K562 (cell line): ENCODE data around the gene SERTAD1. TPM values are rescaled to one million over a fixed set of nuclear protein-coding genes. Genes with fewer than 3 reads are reported as not detected.

Experiments
- COPS2 ChIP-seq: fragments of 450-650 bp; conservative IDR thresholded peaks from 2 replicates; pipeline ENCODE4 v1.6.1; 2016; ENCODE audit warnings: mild to moderate bottlenecking, moderate library complexity
- CXXC5 ChIP-seq: fragments of 250-450 bp; sonication (Bioruptor Pico); IDR thresholded peaks from 2 replicates; pipeline ENCODE4 v1.8.0; 2022; ENCODE audit warnings: inconsistent platforms, mild to moderate bottlenecking, moderate library complexity
- GTF2A2 ChIP-seq: IDR thresholded peaks from 2 replicates; pipeline ENCODE4 v1.6.1; 2016; ENCODE audit warnings: mild to moderate bottlenecking, missing genetic modification characterization, missing compliant biosample characterization
- GTF2E2 ChIP-seq: fragments of 200-800 bp; sonication (Bioruptor generic); IDR thresholded peaks from 2 replicates; pipeline ENCODE4 v1.6.1; 2016; ENCODE audit warnings: missing genetic modification characterization, missing compliant biosample characterization
- HEY1 ChIP-seq: fragments of 250-450 bp; sonication (Bioruptor Pico); IDR thresholded peaks from 2 replicates; pipeline ENCODE4 v1.5.0; 2020; ENCODE audit warnings: mild to moderate bottlenecking, moderate library complexity, borderline replicate concordance
- HSF4 ChIP-seq: fragments of 250-450 bp; sonication (Bioruptor Pico); IDR thresholded peaks from 2 replicates; pipeline ENCODE4 v2.1.2; 2022; ENCODE audit warnings: mild to moderate bottlenecking, moderate library complexity, borderline replicate concordance
- KDM5B ChIP-seq: fragments of 200-600 bp; sonication (generic); IDR thresholded peaks from 2 replicates; pipeline ENCODE4 v1.6.1; 2012; ENCODE audit warnings: low read depth, mild to moderate bottlenecking, moderate library complexity, low read length, control low read depth, inconsistent platforms; ENCODE audit not compliant: insufficient replicate concordance
- KHSRP ChIP-seq: fragments of 450-650 bp; IDR thresholded peaks from 2 replicates; pipeline ENCODE4 v1.6.1; 2017
- KLF16 ChIP-seq: IDR thresholded peaks from 2 replicates; pipeline ENCODE4 v1.6.1; 2016; ENCODE audit warnings: antibody characterized with exemption
- LEF1 ChIP-seq: fragments of 450-650 bp; IDR thresholded peaks from 2 replicates; pipeline ENCODE4 v1.6.1; 2016; ENCODE audit warnings: mild to moderate bottlenecking
- NCOA6 ChIP-seq: fragments of 450-650 bp; IDR thresholded peaks from 2 replicates; pipeline ENCODE4 v1.6.1; 2017; ENCODE audit warnings: mild to moderate bottlenecking
- RFX5 ChIP-seq: IDR thresholded peaks from 2 replicates; pipeline ENCODE4 v1.6.1; 2011; ENCODE audit warnings: low read depth, mild to moderate bottlenecking, improper control_type of control experiment, low read length
- TBP ChIP-seq: optimal IDR thresholded peaks from 2 replicates; pipeline ENCODE3; 2011; ENCODE audit warnings: low read depth, low read length, improper control_type of control experiment
- TGIF2 ChIP-seq: sonication (generic); formaldehyde crosslinking; IDR thresholded peaks from 2 replicates; pipeline ENCODE4 v1.8.1; 2022; ENCODE audit warnings: mild to moderate bottlenecking, missing genetic modification reagents, moderate library complexity
- ZNF274 ChIP-seq: IDR thresholded peaks from 2 replicates; pipeline ENCODE4 v1.6.1; 2011; ENCODE audit warnings: low read depth, mild to moderate bottlenecking, low read length, moderate library complexity, borderline replicate concordance
- ZNF780A ChIP-seq: fragments of 250-450 bp; sonication (Bioruptor Pico); IDR thresholded peaks from 2 replicates; pipeline ENCODE4 v1.5.0; 2021; ENCODE audit warnings: mild to moderate bottlenecking
- polyA plus RNA-seq, 8 experiments: library from polyadenylated mRNA; depleted of rRNA in 4 of 8; stranded (reverse) in 5 of 8; unstranded in 3 of 8; fragments of >200 nt; fragmentation: Nextera tagmentation in 2 of 8; fragmentation: Illumina TruSeq in 1 of 8; extraction: Ambion mirVana in 2 of 8; extraction: Trizol in 1 of 8; gene quantifications; 2 replicates each; pipeline versions ENCODE4 v1.2.1 to v1.2.3, GENCODE V29; 2011 to 2014; ENCODE audit warnings: inconsistent platforms in 1 of 8, missing spikeins in 1 of 8
- total RNA-seq, 7 experiments: library from RNA; depleted of rRNA in 6 of 7; stranded (reverse); fragments of >200 nt in 6 of 7; fragmentation: Illumina TruSeq in 2 of 7; extraction: Trizol in 2 of 7; gene quantifications; 2 replicates each; pipeline versions ENCODE4 v1.2.1 to v1.2.3, GENCODE V29; 2011 to 2021; ENCODE audit warnings: low replicate concordance in 1 of 7
- TF ChIP-seq, protein P1 (sequence below): fragments of 250-450 bp; sonication (Bioruptor Pico); IDR thresholded peaks from 2 replicates; pipeline ENCODE4 v1.8.0; 2021; ENCODE audit warnings: moderate library complexity, mild to moderate bottlenecking, inconsistent platforms
- TF ChIP-seq, protein P2 (sequence below), 2 experiments: fragments of 450-650 bp; formaldehyde crosslinking in 1 of 2; IDR thresholded peaks; 2 replicates each; pipeline versions ENCODE4 v1.4.0 to v1.6.1; 2014 to 2020; ENCODE audit warnings: mild to moderate bottlenecking in 2 of 2, borderline replicate concordance in 1 of 2, low read depth in 1 of 2

SERTAD1 gene
- total and polyA plus RNA-seq, 9 of the 15 experiments (the other 6 are each of a cell fraction or from before 2014, with no cell fraction given): 0.15 to 8.7 (median 4.9) TPM

GRCh38 chr19:40420766-40421765 is 4.7 kb downstream of the SERTAD1 start (continued):
- TF ChIP-seq, protein P1, sequence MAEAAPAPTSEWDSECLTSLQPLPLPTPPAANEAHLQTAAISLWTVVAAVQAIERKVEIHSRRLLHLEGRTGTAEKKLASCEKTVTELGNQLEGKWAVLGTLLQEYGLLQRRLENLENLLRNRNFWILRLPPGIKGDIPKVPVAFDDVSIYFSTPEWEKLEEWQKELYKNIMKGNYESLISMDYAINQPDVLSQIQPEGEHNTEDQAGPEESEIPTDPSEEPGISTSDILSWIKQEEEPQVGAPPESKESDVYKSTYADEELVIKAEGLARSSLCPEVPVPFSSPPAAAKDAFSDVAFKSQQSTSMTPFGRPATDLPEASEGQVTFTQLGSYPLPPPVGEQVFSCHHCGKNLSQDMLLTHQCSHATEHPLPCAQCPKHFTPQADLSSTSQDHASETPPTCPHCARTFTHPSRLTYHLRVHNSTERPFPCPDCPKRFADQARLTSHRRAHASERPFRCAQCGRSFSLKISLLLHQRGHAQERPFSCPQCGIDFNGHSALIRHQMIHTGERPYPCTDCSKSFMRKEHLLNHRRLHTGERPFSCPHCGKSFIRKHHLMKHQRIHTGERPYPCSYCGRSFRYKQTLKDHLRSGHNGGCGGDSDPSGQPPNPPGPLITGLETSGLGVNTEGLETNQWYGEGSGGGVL (CRISPR knock-in tag): no peak
- peak; percentile 56 for TF ChIP-seq KLF16
- TF ChIP-seq TGIF2 (CRISPR knock-in tag): peak; percentile 72; the same call in 1 of the 2 replicates
- TF ChIP-seq TBP: peak; percentile 75
- TF ChIP-seq HSF4 (CRISPR knock-in tag): no peak
- TF ChIP-seq KHSRP: no peak
- no peak; the same call in 1 of the 2 replicates for TF ChIP-seq ZNF274
- TF ChIP-seq KDM5B: peak; percentile 56
- 0 out of 2 replicates have a peak, but pooled peaks have one; percentile 33 for TF ChIP-seq GTF2E2 (tag)
- no peak for TF ChIP-seq ZNF780A (CRISPR knock-in tag)
- peak; percentile 79; the same call in 1 of the 2 replicates for TF ChIP-seq LEF1
- peak; percentile 59 for TF ChIP-seq NCOA6
- peak; percentile 100 for TF ChIP-seq CXXC5 (CRISPR knock-in tag)
- no peak for TF ChIP-seq RFX5
- TF ChIP-seq HEY1 (CRISPR knock-in tag): no peak
- no peak for TF ChIP-seq GTF2A2
- TF ChIP-seq, protein P2, sequence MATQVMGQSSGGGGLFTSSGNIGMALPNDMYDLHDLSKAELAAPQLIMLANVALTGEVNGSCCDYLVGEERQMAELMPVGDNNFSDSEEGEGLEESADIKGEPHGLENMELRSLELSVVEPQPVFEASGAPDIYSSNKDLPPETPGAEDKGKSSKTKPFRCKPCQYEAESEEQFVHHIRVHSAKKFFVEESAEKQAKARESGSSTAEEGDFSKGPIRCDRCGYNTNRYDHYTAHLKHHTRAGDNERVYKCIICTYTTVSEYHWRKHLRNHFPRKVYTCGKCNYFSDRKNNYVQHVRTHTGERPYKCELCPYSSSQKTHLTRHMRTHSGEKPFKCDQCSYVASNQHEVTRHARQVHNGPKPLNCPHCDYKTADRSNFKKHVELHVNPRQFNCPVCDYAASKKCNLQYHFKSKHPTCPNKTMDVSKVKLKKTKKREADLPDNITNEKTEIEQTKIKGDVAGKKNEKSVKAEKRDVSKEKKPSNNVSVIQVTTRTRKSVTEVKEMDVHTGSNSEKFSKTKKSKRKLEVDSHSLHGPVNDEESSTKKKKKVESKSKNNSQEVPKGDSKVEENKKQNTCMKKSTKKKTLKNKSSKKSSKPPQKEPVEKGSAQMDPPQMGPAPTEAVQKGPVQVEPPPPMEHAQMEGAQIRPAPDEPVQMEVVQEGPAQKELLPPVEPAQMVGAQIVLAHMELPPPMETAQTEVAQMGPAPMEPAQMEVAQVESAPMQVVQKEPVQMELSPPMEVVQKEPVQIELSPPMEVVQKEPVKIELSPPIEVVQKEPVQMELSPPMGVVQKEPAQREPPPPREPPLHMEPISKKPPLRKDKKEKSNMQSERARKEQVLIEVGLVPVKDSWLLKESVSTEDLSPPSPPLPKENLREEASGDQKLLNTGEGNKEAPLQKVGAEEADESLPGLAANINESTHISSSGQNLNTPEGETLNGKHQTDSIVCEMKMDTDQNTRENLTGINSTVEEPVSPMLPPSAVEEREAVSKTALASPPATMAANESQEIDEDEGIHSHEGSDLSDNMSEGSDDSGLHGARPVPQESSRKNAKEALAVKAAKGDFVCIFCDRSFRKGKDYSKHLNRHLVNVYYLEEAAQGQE (IDR thresholded peaks at IDR 0.05; ENCODE audit: borderline replicate concordance): peak; percentile 76
- TF ChIP-seq, protein P2 (CRISPR knock-in tag; IDR thresholded peaks at IDR 0.05; ENCODE audit: low read depth): peak; percentile 69
- TF ChIP-seq COPS2: no peak
